ENCODE data around the gene KRT5. TPM values are rescaled to one million over a fixed set of nuclear protein-coding genes. Genes with fewer than 3 reads are reported as not detected.

KRT5 gene
- total RNA-seq, 1 donor = not detected

- H3K4me3 ChIP-seq (ENCODE audit: low read depth, low read length) = no peak overlapping the region
- DNase-seq (ENCODE audit: low read depth) = no peak
- TF ChIP-seq, protein P1, sequence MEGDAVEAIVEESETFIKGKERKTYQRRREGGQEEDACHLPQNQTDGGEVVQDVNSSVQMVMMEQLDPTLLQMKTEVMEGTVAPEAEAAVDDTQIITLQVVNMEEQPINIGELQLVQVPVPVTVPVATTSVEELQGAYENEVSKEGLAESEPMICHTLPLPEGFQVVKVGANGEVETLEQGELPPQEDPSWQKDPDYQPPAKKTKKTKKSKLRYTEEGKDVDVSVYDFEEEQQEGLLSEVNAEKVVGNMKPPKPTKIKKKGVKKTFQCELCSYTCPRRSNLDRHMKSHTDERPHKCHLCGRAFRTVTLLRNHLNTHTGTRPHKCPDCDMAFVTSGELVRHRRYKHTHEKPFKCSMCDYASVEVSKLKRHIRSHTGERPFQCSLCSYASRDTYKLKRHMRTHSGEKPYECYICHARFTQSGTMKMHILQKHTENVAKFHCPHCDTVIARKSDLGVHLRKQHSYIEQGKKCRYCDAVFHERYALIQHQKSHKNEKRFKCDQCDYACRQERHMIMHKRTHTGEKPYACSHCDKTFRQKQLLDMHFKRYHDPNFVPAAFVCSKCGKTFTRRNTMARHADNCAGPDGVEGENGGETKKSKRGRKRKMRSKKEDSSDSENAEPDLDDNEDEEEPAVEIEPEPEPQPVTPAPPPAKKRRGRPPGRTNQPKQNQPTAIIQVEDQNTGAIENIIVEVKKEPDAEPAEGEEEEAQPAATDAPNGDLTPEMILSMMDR (IDR thresholded peaks at IDR 0.05; ENCODE audit: insufficient read depth, low read length) = no peak
Observed at GRCh38 chr12:52532636-52533035, 12.4 kb upstream of the KRT5 start.

GRCh38 chr12:52531566-52532300, 11.5 kb upstream of the KRT5 start:
- no peak overlapping the region for H3K4me3 ChIP-seq (ENCODE audit: low read depth, low read length)
- TF ChIP-seq, protein P1 (IDR thresholded peaks at IDR 0.05; ENCODE audit: insufficient read depth, low read length) = no peak
- DNase-seq (ENCODE audit: low read depth) = no peak

DNA sequence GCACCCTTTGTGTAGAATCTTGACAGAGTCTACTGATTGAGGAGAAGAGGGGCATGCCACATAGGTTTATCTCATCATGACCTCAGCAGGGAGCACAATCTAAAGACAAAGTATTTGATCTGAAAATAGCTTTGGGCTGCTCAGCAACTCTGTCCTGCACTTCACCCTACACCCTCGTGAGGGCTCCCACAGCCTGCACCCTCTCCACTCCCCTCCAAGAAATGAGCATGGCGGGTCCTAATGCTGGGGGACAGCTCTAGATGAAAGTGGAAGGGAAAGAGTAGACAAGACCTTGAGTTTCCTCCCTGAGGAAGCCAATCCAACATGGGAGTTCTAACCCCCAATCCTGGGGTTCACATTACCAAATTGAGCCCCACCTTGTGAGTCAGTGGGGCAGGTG, 10.7 kb upstream of the KRT5 start:
- DNase-seq (ENCODE audit: low read depth) = no peak
- TF ChIP-seq, protein P1 (IDR thresholded peaks at IDR 0.05; ENCODE audit: insufficient read depth, low read length) = no peak
- H3K4me3 ChIP-seq (ENCODE audit: low read depth, low read length) = no peak overlapping the region

- DNase-seq (ENCODE audit: low read depth) = no peak
- TF ChIP-seq, protein P1 (IDR thresholded peaks at IDR 0.05; ENCODE audit: insufficient read depth, low read length) = no peak
- no peak overlapping the region for H3K4me3 ChIP-seq (ENCODE audit: low read depth, low read length)
Observed at GRCh38 chr12:52530366-52530765, 10.2 kb upstream of the KRT5 start.

DNA sequence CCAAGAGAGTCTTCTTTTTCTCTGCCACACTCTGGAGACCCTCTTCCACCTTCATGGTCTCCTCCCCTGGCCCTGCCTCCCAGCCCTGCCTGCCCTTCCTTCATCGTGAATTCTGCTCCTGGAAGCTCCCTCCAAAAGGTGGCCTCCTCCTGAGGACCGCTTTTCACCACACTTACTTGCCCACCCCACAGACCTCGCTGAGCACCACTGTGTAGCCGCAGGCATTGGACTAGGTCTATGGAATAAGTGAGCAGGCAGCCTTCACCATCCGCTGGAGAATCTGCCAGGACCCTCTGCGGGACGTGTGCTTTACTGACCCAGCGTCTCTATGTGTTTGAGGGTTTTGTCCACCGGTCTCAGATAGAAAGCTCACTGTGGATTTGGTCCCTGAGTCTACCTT, 9.7 kb upstream of the KRT5 start:
- no peak overlapping the region for H3K4me3 ChIP-seq (ENCODE audit: low read depth, low read length)
- DNase-seq (ENCODE audit: low read depth) = no peak
- TF ChIP-seq, protein P1 (IDR thresholded peaks at IDR 0.05; ENCODE audit: insufficient read depth, low read length) = no peak

- H3K4me3 ChIP-seq (ENCODE audit: low read depth, low read length) = no peak overlapping the region
- no peak for DNase-seq (ENCODE audit: low read depth)
- TF ChIP-seq, protein P1 (IDR thresholded peaks at IDR 0.05; ENCODE audit: insufficient read depth, low read length) = no peak
Observed at GRCh38 chr12:52529417-52529816, 9.2 kb upstream of the KRT5 start.

All from fibroblast of the aortic adventitia (primary cell).